Measurements from ENCODE around the gene NCAM1.
"Not testable (repeated sequence)": the region's sequence is repeated elsewhere in the genome, so short reads cannot be mapped to it uniquely, and the experiment has no call there.

NCAM1 gene

GRCh38 chr11:112961146-112961668 lies at the start of gene NCAM1:
Gene NCAM1, plus strand, starts transcription at chr11:112961420.
- Histone ChIP-seq H3K27me3 (peaks cover 11% of the 10 kb centered on the region), H3K4me2 (peak within 1 kb of the TSS; percentile 97), H3K9ac (peak within 1 kb of the TSS; percentile 38; the same call in 1 of the 2 replicates), H4K20me1 (no peaks in the 10 kb centered on the region), H3K4me1 (peaks cover 10% of the 10 kb centered on the region), H3K4me3 (peak within 1 kb of the TSS; percentile 80), H3K27ac (no peak within 1 kb of the TSS), H3K36me3 (no peaks in the 10 kb centered on the region), H3K9me3 (0 out of 2 replicates have a peak, but pooled peaks cover 3% of the 10 kb centered on the region)
- TF ChIP-seq Cebpa-rat (IDR thresholded peaks at IDR 0.05): no peak

GRCh38 chr11:112922606-112923005 lies 38.6 kb upstream of the NCAM1 start:
- H3K4me3 ChIP-seq: no peak overlapping the region
- no peak overlapping the region for H3K4me2 ChIP-seq

GRCh38 chr11:112924836-112925235 lies 36.4 kb upstream of the NCAM1 start:
- H3K4me3 ChIP-seq: not testable (repeated sequence)

More at GRCh38 chr11:112922606-112923005, 38.6 kb upstream of the NCAM1 start:
- H3K4me1 ChIP-seq: no peaks in the 10 kb centered on the region
- H3K9ac ChIP-seq: no peak overlapping the region
- H4K20me1 ChIP-seq: no peaks in the 10 kb centered on the region
- TF ChIP-seq Cebpa-rat (IDR thresholded peaks at IDR 0.05): no peak
- H3K27me3 ChIP-seq: no peaks in the 10 kb centered on the region
- H3K27ac ChIP-seq: no peak overlapping the region
- H3K9me3 ChIP-seq: no peaks in the 10 kb centered on the region
- H3K36me3 ChIP-seq: no peaks in the 10 kb centered on the region

GRCh38 chr11:112925516-112926310 lies 35.5 kb upstream of the NCAM1 start:
- Histone ChIP-seq H3K36me3 (no peaks in the 10 kb centered on the region), H3K4me3 (no peak overlapping the region), H4K20me1 (no peaks in the 10 kb centered on the region), H3K27me3 (no peaks in the 10 kb centered on the region), H3K27ac (no peak overlapping the region), H3K9ac (no peak overlapping the region), H3K4me2 (no peak overlapping the region), H3K4me1 (no peaks in the 10 kb centered on the region), H3K9me3 (no peaks in the 10 kb centered on the region)
- no peak for TF ChIP-seq Cebpa-rat (IDR thresholded peaks at IDR 0.05)

More at GRCh38 chr11:112924836-112925235, 36.4 kb upstream of the NCAM1 start:
- H4K20me1 ChIP-seq, H3K9me3 ChIP-seq, H3K4me2 ChIP-seq, H3K9ac ChIP-seq, H3K27ac ChIP-seq, H3K27me3 ChIP-seq, H3K36me3 ChIP-seq, H3K4me1 ChIP-seq: not testable (repeated sequence)

GRCh38 chr11:112928136-112928535 lies 33.1 kb upstream of the NCAM1 start:
- Histone ChIP-seq H3K4me3 (no peak overlapping the region), H3K4me1 (no peaks in the 10 kb centered on the region), H3K27ac (no peak overlapping the region), H3K9me3 (no peaks in the 10 kb centered on the region), H4K20me1 (no peaks in the 10 kb centered on the region), H3K27me3 (no peaks in the 10 kb centered on the region), H3K9ac (no peak overlapping the region), H3K4me2 (no peak overlapping the region), H3K36me3 (no peaks in the 10 kb centered on the region)
- TF ChIP-seq Cebpa-rat (IDR thresholded peaks at IDR 0.05): no peak

- Histone ChIP-seq H3K4me1 (no peaks in the 10 kb centered on the region), H3K4me3 (no peak overlapping the region), H3K9me3 (no peaks in the 10 kb centered on the region), H4K20me1 (no peaks in the 10 kb centered on the region), H3K27ac (no peak overlapping the region), H3K9ac (no peak overlapping the region), H3K36me3 (no peaks in the 10 kb centered on the region), H3K27me3 (no peaks in the 10 kb centered on the region), H3K4me2 (no peak overlapping the region)
- TF ChIP-seq Cebpa-rat (IDR thresholded peaks at IDR 0.05): no peak
Observed at GRCh38 chr11:112929432-112929831, 31.8 kb upstream of the NCAM1 start.

- H3K27ac ChIP-seq: no peak overlapping the region
- no peak overlapping the region for H3K4me2 ChIP-seq
- no peak for TF ChIP-seq Cebpa-rat (IDR thresholded peaks at IDR 0.05)
- no peaks in the 10 kb centered on the region for H3K4me1 ChIP-seq
- no peak overlapping the region for H3K4me3 ChIP-seq
- H3K9me3 ChIP-seq: no peaks in the 10 kb centered on the region
- H3K9ac ChIP-seq: no peak overlapping the region
- no peaks in the 10 kb centered on the region for H3K36me3 ChIP-seq
- H4K20me1 ChIP-seq: no peaks in the 10 kb centered on the region
- H3K27me3 ChIP-seq: no peaks in the 10 kb centered on the region
Observed at GRCh38 chr11:112931703-112932102, 29.5 kb upstream of the NCAM1 start.

- no peak overlapping the region for H3K9ac ChIP-seq
- no peak overlapping the region for H3K27ac ChIP-seq
- H3K4me2 ChIP-seq: no peak overlapping the region
- H3K4me1 ChIP-seq: no peaks in the 10 kb centered on the region
- H3K9me3 ChIP-seq: no peaks in the 10 kb centered on the region
- no peak overlapping the region for H3K4me3 ChIP-seq
- no peaks in the 10 kb centered on the region for H3K27me3 ChIP-seq
- no peak for TF ChIP-seq Cebpa-rat (IDR thresholded peaks at IDR 0.05)
- H4K20me1 ChIP-seq: no peaks in the 10 kb centered on the region
- no peaks in the 10 kb centered on the region for H3K36me3 ChIP-seq
Observed at GRCh38 chr11:112932593-112932992, 28.6 kb upstream of the NCAM1 start.

- no peaks in the 10 kb centered on the region for H3K36me3 ChIP-seq
- H3K27ac ChIP-seq: no peak overlapping the region
- no peak for TF ChIP-seq Cebpa-rat (IDR thresholded peaks at IDR 0.05)
- H3K9ac ChIP-seq: no peak overlapping the region
- H3K9me3 ChIP-seq: no peaks in the 10 kb centered on the region
- no peak overlapping the region for H3K4me2 ChIP-seq
- no peaks in the 10 kb centered on the region for H3K27me3 ChIP-seq
- H3K4me3 ChIP-seq: no peak overlapping the region
- H3K4me1 ChIP-seq: no peaks in the 10 kb centered on the region
- H4K20me1 ChIP-seq: no peaks in the 10 kb centered on the region
Observed at GRCh38 chr11:112933970-112934369, 27.2 kb upstream of the NCAM1 start.

GRCh38 chr11:112941104-112941503 lies 20.1 kb upstream of the NCAM1 start:
- Histone ChIP-seq H3K4me3 (no peak overlapping the region), H3K9me3 (no peaks in the 10 kb centered on the region), H3K9ac (no peak overlapping the region), H4K20me1 (no peaks in the 10 kb centered on the region), H3K27me3 (no peaks in the 10 kb centered on the region), H3K4me2 (no peak overlapping the region), H3K36me3 (no peaks in the 10 kb centered on the region), H3K4me1 (no peaks in the 10 kb centered on the region), H3K27ac (no peak overlapping the region)
- TF ChIP-seq Cebpa-rat (IDR thresholded peaks at IDR 0.05): no peak
